ENCODE data around the gene PARD3.

The PARD3 gene

DNA sequence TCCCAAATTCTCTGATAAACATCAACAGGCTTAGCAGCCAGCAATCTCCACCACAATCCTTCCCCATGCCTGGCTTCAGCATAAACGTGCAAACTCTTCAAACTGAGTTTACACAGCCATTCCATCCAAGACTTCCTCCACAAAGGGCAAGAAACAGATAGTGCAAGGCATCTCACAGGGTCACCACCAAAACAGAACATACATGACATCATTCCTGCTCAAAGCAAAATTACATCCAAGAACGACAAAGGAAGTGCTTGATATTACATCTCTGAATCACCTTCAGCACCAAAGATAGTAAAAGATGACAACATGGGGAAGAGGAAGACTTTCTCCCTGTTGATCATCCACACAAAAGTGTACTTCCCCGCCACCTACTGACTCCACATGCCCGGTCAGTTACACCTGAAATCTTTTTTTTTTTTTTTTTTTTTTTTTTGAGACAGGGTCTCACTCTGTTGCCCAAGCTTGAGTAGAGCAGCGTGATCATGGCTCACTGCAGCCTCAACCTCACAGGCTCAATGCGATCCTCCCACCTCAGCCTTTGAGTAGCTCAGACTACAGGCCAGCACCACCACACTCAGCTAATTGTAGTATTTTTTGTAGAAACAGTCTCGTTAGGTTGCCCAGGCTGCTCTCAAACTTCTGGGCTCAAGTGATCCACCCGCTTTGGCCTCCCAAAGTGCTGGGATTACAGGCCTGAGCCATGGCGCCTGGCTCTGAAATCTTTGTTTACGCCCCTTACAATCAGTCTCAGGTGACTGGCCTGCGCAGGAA lies 127.5 kb downstream of the PARD3 start:
- no peak for DNase-seq (ENCODE audit: low spot score)

DNA sequence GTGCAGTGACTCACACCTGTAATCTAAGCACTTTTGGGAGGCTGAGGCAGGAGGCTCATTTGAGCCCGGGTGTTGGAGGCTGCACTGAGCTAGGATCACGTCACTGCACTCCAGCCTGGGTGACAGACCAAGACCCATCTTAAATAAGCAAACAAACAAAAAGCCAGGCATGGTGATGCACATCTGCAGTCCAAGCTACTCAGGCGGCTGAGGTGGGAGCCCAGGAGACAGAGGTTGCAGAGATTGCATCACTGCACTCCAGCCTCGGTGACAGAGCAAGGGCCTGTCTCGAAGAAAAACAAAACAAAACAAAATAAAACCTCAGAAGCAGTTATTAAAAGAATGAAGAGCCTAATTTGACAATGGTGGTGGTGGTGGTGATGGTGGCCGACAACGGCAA lies 132.5 kb downstream of the PARD3 start:
- DNase-seq (ENCODE audit: low spot score), result no peak

GRCh38 chr10:34681933-34682332 lies 133.2 kb downstream of the PARD3 start:
- no peak for DNase-seq (ENCODE audit: low spot score)

DNA sequence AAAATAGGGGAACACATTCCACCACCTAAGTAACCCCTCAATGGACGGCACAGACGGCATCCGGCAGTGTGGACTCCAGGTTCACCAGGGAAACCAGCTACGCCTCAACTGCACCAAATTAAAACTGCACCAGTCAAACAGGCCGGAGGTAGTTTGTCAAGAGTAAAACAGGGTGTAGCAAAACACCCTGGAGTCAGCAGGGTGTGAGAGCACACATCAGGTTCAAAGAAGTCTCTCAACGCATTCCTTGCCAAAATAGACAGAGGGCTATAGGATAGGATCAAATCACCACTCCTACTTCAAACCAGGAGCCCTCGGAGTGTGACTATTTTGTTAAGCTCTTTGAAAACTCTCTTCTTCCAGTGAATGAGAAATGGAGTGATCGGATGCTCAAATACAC lies 135.9 kb downstream of the PARD3 start:
- DNase-seq (ENCODE audit: low spot score), result no peak

- DNase-seq (ENCODE audit: low spot score), result no peak
Measured at GRCh38 chr10:34677591-34677990, 137.5 kb downstream of the PARD3 start.

GRCh38 chr10:34677132-34677531 lies 138.0 kb downstream of the PARD3 start:
- no peak for DNase-seq (ENCODE audit: low spot score)

DNA sequence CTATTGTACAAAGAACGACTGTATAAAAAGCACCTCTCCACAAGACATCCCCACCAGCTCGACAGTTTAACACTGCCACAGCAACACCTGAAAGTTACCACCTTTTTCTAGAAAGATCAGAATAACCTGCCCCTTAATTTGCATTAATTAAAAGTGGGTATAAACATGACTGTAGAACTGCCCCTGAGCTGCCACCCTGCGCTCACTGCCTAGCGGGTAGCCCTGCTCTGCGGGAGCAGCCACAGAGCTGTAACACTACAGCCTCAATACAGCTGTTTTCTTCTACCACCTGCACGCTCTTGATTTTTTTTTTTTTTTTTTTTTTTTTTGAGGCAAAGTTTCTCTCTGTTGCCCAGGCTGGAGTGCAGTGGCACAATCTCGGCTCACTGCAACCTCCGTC lies 140.9 kb downstream of the PARD3 start:
- DNase-seq (ENCODE audit: low spot score), result no peak

- no peak for DNase-seq (ENCODE audit: low spot score)
Measured at GRCh38 chr10:34670081-34670480, 145.0 kb downstream of the PARD3 start.

DNA sequence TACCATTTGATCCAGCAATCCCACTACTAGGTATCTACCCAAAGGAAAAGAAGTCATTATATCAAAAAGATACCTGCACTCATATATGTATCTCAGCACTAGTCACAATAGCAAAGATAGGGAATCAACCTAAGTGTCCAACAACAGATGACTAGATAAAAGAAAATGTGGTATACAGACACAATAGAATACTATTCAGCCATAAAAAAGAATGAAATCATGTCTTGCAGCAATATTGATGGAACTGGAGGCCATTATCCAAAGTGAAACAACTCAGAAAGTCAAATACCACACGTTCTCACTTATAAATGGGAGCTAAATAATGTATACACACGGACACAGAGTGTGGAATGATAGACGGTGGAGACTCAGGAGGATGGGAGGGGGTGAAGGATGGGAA lies 146.0 kb downstream of the PARD3 start:
- no peak for DNase-seq (ENCODE audit: low spot score)

GRCh38 chr10:34667177-34667576 lies 147.9 kb downstream of the PARD3 start:
- no peak for DNase-seq (ENCODE audit: low spot score)

DNA sequence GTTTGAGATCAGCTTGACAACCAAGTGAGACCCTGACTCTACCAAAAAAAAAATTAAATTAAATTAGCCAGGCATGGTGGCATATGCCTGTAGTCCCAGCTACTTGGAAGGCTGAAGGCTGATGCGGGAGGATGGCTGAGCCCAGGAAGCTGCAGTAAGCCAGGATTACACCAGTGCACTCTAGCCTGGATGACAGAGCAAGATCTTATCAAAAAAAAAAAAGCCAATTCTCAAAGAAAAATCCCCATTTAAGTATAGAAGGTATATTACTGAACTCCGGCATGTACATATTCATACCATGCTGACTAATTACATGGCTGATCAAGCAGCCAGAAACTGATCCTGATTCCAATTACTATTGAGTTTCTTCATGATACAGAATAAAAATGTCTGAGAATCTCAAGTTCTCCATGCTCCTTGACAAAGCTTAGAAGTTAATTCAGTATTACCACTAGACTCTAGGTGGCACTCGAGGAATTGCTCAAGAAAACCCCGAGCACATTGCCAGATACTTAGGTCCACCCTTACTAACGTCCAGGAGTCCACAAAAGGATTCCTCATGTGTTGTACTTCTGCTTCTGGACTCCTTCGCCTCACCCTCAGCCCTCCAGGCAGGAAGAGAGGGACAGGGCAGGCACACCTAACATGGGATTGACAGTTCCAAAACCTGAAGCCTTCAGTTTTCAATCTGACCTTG lies 148.9 kb downstream of the PARD3 start:
- DNase-seq (ENCODE audit: low spot score), result peak; percentile 40

- DNase-seq (ENCODE audit: low spot score), result no peak
Measured at GRCh38 chr10:34664706-34665105, 150.4 kb downstream of the PARD3 start.

GRCh38 chr10:34661580-34661979 lies 153.5 kb downstream of the PARD3 start:
- no peak for DNase-seq (ENCODE audit: low spot score)

GRCh38 chr10:34658934-34659333 lies 156.2 kb downstream of the PARD3 start:
- no peak for DNase-seq (ENCODE audit: low spot score)

GRCh38 chr10:34656661-34657060 lies 158.4 kb downstream of the PARD3 start:
- DNase-seq (ENCODE audit: low spot score), result no peak

DNA sequence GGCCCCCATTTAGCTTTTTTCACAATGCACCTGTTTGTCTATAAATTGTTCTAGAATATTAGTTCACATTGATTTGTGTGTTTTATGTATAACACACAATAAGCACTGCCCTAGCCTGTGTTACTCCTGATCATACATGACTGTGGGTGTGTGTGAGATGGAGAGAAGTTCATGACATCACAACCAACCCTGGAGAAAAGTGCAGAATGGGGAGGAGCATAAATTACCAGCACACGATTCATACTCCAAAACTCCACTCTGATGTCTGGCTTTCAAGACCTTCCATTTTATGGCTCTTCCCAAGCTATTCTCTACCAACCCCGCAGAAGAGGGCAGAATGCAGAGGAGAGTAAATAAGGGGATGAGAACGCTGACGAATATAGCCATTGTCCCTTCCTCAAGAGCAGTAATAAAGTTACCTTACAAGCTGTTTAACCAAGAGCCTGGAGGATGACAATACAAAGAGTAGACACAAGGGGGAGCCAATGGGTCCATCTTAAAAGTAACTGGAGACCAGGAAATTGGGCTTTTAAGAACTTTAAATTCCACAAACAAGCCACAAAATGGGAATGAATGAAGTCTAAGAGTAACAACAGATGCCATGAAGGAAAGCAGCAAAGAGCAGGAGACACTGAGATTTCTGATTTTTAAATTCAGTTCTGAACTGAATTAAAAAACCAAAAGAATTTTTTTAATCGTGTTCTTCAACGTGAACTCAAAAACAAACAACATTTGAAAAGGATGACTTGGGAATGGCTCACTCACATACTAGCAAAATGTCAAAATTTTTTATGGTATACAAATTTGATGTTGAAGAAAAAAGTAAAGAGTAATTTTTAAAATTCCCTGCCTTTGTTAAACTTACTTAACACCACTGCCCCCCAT lies 159.6 kb downstream of the PARD3 start:
- DNase-seq (ENCODE audit: low spot score), result peak; percentile 24

DNA sequence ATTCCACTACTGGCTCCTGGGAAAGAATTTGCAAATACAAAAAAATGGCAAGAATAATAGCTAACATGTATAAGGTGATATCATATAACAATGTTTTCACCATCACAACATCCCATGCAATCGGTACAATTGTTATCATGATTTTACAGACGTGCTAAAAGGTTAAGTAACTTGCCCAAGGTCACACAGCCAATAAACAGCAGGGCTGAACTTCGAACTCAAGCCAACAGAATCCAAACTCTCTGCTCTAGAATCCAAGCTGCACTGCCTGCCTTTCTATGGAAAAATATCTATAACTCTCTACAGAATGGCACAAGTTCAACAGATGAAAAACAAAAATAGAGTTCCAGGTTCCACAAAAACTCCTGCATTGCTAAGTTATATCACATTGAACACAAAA lies 160.9 kb downstream of the PARD3 start:
- DNase-seq (ENCODE audit: low spot score), result no peak

- no peak for DNase-seq (ENCODE audit: low spot score)
Measured at GRCh38 chr10:34653530-34653929, 161.6 kb downstream of the PARD3 start.

DNA sequence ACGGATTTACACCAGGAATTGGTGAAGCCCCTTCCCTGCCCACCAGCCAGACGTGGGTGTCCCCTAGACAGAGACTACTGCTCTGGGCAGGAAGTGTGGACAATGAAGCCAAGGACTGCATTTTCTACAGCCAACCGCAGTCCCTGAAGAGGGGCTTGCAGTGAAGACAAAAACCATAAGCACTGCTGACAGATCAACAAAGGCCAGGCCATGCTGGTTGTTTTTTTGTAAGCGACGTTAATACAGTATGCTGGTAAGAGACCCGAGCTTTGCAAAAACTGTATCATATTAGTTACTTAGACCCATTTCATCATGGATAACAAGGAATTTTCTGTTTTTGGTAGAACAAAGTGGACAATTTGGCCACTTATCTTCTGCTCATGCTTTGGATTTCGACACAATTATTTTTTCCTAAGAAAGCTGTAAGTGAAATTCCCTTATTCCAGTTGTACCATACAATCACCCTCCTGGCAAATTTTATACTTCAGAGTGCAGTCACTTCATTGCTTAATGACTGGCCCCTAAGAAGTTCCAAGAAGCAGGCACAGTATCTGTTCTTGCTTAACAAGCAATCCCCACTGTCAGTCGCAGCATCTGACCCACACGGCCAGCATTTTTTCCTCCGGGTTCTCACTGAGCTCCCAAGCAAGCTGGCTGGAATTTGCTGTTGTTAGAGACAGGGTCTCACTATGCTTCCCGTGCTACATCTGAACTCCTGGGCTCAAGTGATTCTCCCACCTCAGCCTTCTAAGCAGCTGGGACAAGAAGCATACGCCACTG lies 163.5 kb downstream of the PARD3 start:
- no peak for DNase-seq (ENCODE audit: low spot score)

DNA sequence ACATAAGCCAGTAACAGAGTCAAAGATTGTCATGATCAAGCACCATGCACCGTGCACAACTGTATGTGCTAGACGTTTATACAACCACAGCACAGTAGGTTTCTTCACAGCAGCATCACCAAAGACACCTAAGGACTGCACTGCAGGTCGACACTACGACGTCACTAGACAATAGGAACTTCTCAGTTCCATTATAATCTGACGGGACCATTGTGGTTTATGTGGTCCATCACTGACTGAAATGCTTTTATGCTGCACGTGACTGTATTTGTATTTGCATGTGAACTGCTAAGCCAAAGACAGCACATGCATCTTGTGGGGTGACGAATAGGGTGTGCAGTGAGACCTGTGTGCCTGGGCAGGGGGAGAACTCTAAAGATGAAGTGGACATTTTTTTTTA lies 164.9 kb downstream of the PARD3 start:
- no peak for DNase-seq (ENCODE audit: low spot score)

- no peak for DNase-seq (ENCODE audit: low spot score)
Measured at GRCh38 chr10:34649385-34649784, 165.7 kb downstream of the PARD3 start.

GRCh38 chr10:34648919-34649318 lies 166.2 kb downstream of the PARD3 start:
- DNase-seq (ENCODE audit: low spot score), result no peak
